Measurements from ENCODE around the gene ZIC5. TPM values are rescaled to one million over a fixed set of nuclear protein-coding genes. Genes with fewer than 3 reads are reported as not detected.

Gene ZIC5
- under 1 TPM in 1 of 4 donors, not detected in 3; 0.19 TPM for total RNA-seq

DNA sequence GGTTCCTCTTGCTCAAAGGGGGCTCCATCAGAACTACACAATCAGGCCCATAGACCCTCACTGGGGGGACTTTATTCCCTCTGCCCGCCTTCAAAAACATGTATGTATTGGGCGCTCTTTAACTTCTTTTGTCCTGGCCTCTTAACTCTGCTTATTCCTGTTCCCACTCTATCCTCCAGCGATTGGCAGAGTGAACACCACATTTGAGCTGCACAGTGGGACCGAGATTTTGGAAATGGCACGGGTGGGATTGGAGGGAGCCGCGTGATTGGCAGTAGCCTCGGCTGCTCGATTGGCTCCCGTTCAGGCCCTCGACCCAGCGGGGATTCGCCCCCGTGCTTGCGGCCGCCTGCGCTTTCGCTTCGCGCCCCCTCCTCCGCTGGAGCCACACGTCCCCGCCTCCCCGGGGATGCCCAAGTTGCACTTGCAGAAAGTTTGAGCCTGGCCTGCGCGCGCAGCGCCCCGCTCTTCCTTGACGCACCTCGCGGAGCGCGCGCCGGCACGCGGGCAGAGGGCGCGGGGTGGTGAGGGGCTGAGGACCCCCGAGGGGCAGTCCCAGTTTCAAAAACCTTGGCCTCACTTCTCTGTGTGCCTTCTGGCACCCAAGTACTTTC lies at the start of gene ZIC5:
TSS of gene ZIC5 (minus strand) at position 192 of the 614 bp plus-strand sequence. CDS start at position 28, 164 bp downstream.
- TF ChIP-seq, protein P1, sequence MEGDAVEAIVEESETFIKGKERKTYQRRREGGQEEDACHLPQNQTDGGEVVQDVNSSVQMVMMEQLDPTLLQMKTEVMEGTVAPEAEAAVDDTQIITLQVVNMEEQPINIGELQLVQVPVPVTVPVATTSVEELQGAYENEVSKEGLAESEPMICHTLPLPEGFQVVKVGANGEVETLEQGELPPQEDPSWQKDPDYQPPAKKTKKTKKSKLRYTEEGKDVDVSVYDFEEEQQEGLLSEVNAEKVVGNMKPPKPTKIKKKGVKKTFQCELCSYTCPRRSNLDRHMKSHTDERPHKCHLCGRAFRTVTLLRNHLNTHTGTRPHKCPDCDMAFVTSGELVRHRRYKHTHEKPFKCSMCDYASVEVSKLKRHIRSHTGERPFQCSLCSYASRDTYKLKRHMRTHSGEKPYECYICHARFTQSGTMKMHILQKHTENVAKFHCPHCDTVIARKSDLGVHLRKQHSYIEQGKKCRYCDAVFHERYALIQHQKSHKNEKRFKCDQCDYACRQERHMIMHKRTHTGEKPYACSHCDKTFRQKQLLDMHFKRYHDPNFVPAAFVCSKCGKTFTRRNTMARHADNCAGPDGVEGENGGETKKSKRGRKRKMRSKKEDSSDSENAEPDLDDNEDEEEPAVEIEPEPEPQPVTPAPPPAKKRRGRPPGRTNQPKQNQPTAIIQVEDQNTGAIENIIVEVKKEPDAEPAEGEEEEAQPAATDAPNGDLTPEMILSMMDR (IDR thresholded peaks at IDR 0.05; ENCODE audit: low read depth), result no peak

DNA sequence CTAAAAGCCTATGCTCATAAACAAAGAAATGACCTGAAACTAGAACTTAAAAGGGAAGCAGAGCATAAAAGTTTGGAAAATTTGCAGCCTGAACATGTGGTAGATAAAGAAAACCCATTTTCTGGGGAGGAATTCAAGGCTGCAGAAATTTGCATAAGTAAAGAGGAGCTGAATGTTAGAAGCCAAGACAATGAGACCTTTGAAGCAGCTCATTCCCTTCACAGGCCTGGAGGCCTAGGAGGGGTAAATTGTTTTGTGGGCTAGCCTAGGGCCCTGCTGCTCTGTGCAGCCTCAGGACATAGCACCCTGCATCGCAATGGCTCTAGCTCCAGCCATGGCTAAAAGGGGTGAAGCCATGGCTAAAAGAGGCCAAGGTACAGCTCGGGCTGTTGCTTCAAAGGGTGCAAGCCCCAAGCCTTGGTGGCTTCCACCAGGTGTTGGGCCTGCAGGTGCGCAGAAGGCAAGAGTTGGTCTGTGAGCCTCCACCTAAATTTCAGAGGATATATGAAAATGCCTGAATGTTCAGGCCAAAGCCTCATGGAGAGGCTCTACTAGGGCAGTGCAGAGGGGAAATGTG lies 48.3 kb upstream of the ZIC5 start:
- TF ChIP-seq, protein P1 (IDR thresholded peaks at IDR 0.05; ENCODE audit: low read depth), result no peak

- TF ChIP-seq, protein P1 (IDR thresholded peaks at IDR 0.05; ENCODE audit: low read depth), result no peak
These were observed 43.1 kb upstream of the ZIC5 start for GRCh38 chr13:100014621-100015020.

DNA sequence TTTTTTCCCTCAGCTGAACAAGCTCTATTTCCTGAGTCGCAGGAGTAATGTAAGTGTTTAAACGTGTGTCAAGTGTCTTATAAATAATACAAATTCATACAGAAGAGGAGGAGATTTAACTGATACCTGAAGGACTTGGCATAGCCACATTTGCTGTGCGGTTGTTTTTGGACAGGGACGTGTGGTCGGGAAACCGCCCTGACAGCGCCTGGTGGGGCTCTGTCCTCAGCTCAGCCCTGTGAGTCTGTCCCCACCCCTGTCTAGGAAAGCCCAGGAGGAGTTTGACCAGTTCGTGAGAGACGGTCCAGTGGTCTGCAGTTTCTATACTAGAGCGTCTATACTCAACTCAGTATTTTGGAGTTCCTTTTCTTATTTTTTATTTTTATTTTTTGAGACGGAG lies 26.7 kb upstream of the ZIC5 start:
- TF ChIP-seq, protein P1 (IDR thresholded peaks at IDR 0.05; ENCODE audit: low read depth), result no peak

DNA sequence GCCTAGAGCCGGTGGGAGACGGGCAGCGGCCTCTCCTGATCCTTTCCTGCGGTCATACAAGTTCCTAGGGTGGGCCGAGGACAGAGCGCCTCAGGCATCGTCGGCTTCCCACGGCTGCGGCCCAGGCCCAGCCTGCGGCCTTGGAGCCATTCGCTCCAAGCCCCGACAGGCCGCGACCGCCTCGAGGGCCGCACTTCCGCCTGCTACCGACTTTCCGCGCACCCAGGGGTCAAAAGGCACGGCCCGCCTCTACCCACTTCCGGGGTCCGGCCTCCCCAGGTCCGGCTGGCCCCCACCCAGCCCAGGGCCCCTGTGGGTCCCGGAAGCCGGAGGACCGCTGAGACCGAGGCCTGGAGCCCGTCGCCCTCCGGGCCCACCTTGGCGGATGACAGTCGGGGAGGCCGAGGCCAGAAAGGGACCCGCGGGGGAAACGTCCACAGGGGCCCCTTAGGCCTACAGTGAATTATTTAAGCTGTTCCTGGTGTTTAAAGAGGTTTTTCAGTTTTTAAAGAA lies 26.2 kb upstream of the ZIC5 start:
- TF ChIP-seq, protein P1 (IDR thresholded peaks at IDR 0.05; ENCODE audit: low read depth), result no peak

DNA sequence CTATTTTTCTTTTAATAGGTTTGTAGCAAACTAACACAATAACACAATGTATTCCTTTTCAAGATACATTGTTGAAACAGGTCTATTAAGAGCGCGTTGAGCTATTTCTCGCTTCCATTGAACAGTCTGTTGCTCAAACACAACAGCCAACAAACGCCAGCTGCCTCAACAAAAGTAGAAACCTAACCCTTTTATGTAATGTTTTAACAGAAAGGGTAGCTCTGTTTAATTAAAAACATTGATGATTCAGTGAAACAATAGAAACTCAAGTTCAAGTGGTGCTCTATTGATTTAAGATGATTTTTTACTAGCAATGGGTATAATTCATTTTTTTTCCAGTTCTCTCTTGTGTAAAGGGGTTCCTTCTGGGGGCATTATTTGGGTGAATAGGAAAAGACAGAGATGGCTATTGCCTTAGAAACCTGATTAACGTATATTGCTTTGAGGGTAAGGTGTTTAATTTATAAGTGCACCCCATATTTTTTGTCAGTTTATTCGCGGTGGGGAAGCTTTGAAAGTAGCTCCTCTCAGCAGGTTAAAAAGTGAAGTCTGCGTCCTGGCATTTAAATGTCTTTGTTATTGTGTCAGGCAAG lies 24.9 kb upstream of the ZIC5 start:
- TF ChIP-seq, protein P1 (IDR thresholded peaks at IDR 0.05; ENCODE audit: low read depth), result no peak
